GM13976 (cell line): ENCODE measurements around the gene DNAJB13.

Source experiments
- DNase-seq: peaks from one replicate; pipeline ENCODE4 v3.0.0; 2012; ENCODE audit warnings: low spot score
- in situ Hi-C: fragments of 300-500 bp; cut with MboI; formaldehyde crosslinking; loops from one replicate; pipeline ENCODE4 v1.12.0; 2022; ENCODE audit warnings: low sequenced_read_pairs, mixed read lengths, inconsistent platforms; ENCODE audit not compliant: unreplicated experiment
- TF ChIP-seq, protein P1 (sequence below): IDR thresholded peaks from 2 replicates; pipeline ENCODE4 v1.5.1; 2012; ENCODE audit warnings: borderline replicate concordance, mild to moderate bottlenecking; ENCODE audit not compliant: insufficient read depth; ENCODE audit errors: extremely low read depth, missing control alignments, control extremely low read depth

Gene DNAJB13

DNA sequence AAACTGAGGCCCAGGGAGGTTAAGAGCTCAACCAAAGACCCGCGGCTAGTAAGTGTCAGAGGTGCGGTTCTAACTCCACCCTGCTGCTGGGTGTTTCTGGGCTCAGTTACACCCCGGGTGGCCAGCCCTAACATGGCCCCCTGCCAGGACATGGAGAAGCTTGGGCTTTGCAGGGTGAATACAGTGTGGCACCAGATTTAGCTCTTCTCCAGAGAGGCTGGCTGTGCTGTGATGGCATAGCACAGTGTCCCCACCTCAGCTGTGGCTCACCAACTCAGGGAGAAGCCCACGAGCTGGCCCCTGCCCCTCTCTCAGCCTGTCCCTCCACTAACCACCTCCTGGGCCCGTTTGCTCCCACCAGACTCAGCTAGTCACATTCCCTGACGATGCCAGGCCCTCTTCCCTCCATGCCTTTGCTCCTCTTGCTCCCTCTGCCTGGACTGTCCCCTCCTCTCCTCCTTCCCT lies 51.0 kb downstream of the DNAJB13 start:
- no peak for DNase-seq
- in situ Hi-C loops: no loop called here
- TF ChIP-seq, protein P1, sequence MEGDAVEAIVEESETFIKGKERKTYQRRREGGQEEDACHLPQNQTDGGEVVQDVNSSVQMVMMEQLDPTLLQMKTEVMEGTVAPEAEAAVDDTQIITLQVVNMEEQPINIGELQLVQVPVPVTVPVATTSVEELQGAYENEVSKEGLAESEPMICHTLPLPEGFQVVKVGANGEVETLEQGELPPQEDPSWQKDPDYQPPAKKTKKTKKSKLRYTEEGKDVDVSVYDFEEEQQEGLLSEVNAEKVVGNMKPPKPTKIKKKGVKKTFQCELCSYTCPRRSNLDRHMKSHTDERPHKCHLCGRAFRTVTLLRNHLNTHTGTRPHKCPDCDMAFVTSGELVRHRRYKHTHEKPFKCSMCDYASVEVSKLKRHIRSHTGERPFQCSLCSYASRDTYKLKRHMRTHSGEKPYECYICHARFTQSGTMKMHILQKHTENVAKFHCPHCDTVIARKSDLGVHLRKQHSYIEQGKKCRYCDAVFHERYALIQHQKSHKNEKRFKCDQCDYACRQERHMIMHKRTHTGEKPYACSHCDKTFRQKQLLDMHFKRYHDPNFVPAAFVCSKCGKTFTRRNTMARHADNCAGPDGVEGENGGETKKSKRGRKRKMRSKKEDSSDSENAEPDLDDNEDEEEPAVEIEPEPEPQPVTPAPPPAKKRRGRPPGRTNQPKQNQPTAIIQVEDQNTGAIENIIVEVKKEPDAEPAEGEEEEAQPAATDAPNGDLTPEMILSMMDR: no peak

DNA sequence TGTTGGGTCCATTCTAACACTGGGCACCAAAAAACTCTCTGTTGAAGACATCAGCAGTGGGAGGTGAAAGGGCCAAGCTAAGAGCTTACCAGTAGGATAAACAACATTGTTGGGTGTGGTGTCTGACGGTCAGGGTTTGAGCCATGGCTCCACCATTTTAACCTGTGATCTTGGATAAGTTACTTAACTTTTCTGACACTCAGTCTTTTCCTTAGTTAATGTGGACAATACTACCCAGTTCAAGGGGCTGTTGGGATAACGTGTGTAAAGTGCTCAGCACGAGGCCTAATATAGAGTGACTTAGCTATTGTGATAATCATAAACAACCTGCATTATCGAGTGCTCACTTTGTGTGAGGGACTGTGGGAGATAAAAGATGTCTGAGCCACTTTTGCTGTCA lies 52.0 kb downstream of the DNAJB13 start:
- in situ Hi-C loops: no loop called here
- TF ChIP-seq, protein P1: no peak
- DNase-seq: no peak

DNA sequence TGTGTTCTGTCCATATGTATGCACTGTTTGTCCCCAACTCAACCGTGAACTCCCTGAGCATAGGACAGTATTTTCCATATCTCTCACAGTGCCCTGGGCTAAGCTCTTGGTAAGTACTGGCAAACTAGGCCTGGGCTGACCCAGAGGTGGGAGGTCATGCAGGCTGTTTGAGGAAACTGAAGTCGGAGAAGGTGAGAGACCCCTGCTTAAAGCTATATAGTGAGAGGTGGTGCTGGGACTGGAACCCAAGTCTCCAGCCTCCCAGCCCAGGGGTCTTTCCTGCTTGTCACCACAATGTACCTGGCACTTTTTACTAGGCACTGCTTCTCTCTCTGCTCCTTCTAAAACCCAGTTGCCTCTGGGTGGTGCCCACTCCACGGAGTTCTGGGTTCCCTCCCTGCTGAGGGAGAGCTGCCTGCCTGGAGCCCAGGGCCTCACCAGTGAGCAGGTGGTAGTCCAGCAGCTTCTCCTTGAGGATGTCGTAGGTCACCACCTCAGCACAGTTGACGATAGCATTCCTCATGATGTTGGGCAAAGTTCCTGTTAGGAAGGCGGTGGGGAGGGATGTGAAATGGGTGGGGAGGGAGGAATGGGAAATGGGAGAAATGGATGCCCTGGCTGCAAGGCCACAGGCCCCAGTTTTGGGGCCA lies 53.3 kb downstream of the DNAJB13 start:
- no peak for DNase-seq
- TF ChIP-seq, protein P1: no peak
- in situ Hi-C loops: no loop called here

DNA sequence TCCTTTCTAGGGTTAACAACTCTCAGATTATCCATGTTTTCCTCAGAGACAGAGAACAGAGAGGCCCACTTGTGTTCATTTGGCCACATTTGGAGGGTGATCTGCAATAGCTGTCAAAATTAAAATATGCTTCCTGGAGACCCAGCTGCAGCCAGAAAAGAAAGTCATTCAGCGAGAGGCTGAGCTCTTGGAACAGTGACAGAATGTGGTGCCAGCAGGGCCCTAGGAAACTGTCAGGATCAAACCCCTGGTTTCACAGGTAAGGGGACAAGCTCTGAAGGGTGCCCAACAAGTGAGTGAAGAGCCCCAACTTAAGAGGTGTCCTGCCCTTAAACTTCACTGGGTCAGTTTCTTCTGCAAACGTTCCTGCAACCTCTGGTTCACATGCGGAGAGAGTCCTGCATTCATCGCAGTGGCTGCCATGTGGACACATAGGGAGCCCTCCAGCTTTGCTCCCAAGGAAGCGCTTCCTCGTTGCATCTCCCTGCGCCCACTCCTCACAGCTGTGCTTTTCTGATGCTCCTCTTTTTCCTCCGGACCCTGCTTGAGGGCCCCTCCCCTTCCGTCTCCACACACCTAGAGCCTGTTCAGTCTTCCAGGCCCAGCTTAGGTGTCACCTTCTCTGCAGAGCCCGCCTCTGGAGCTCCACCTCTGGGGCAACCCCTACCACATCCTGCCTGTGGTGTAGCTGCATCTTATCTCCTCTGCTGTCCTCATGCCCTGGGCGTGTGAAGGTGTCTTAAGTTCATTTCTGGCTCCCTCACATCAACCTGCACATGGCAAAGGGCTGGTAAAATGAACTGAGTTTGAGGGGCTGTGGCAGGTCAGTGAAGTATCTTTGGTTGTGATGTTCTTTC lies 54.2 kb downstream of the DNAJB13 start:
- in situ Hi-C loops: no loop called here
- no peak for DNase-seq
- TF ChIP-seq, protein P1: no peak

DNA sequence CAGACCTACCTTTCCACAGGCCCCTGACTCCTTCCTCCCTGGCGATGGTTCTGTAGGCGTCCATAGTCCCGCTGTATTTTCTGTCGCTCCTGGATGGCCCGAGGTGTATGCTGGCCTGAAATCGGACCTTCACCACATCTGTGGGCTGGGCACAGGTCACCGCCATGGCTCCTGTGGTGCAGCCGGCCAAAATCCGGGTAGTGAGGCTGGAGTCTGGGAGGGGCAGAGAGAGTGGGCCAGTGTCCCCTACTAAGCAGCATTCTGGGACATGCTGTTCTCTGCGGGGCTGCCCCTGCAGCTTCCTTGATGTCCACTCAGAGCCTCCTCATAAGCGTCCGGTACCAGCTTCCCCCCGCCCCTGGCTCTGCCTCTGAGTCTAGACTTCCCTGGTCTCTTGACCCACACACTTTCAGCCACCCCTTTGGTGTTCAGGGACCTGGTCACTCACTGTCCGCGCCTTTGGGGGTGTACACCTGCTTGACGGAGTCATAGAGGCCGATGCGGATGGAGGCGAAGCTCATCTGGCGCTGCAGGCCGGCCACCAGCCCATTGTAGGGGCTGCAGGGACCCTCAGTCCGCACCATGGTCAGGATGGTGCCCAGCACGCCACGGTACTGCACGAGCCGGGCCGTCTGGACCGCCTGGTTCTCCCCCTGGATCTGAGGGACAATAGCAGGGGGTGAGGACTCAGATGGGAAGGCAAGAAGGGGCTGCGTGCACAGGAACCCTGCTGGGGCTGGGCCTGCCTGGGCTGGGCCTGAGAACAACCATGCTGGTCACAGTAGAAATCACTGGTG lies 55.1 kb downstream of the DNAJB13 start:
- in situ Hi-C loops: no loop called here
- DNase-seq: no peak
- TF ChIP-seq, protein P1: no peak

DNA sequence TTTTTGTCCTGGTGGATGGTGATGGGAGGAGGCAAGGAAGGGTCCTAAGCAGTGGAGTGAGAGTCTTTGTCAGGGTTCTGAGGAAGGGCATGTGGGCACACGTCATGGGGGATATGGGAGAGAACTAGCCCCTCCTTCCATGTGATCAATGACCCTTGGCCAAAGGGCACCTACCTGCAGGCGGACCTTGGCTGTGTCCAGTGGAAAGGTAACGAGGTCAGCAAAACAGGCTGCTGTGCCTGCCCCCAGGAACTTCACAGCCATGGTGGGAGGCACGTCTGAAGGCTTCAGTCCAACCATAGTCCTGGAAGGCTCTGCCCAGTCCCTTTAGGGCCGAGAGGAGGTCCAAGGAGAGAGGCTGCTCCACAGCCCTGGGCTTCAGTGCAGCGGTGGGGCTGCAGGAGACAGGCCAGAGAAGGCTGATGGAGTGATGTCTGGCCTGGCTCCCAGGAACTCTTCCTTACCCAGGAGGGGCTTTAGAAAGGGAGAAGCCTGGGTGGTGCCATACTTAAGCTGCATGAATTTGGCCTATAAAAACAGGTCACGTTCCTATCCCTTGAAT lies 56.0 kb downstream of the DNAJB13 start:
- no peak for DNase-seq
- TF ChIP-seq, protein P1: no peak
- in situ Hi-C loops: no loop called here
